ENCODE data around the gene AXL.
A peak's percentile ranks its signal among the peaks of the same experiment; 100 is the strongest.

AXL gene

GRCh38 chr19:41249707-41250423 is 30.8 kb downstream of the AXL start:
- no peak for TF ChIP-seq CTCF (IDR thresholded peaks at IDR 0.05; ENCODE audit: low read depth, low read length, missing control alignments)
- no peak for DNase-seq (ENCODE audit: extremely low read depth, low read depth)
- no peak overlapping the region for H3K4me3 ChIP-seq (replicated peaks; ENCODE audit: low read depth, low read length)

- no peak for TF ChIP-seq CTCF (IDR thresholded peaks at IDR 0.05; ENCODE audit: low read depth, low read length, missing control alignments)
- H3K4me3 ChIP-seq (replicated peaks; ENCODE audit: low read depth, low read length) = no peak overlapping the region
- no peak for DNase-seq (ENCODE audit: extremely low read depth, low read depth)
Measured at GRCh38 chr19:41253660-41254059, 34.6 kb downstream of the AXL start.

- H3K4me3 ChIP-seq (replicated peaks; ENCODE audit: low read depth, low read length) = no peak overlapping the region
- TF ChIP-seq CTCF (IDR thresholded peaks at IDR 0.05; ENCODE audit: low read depth, low read length, missing control alignments) = no peak
- no peak for DNase-seq (ENCODE audit: extremely low read depth, low read depth)
Measured at GRCh38 chr19:41255171-41255570, 36.1 kb downstream of the AXL start.

GRCh38 chr19:41261474-41262190 is 42.6 kb downstream of the AXL start:
- peak overlapping the region; percentile 71 for H3K4me3 ChIP-seq (replicated peaks; ENCODE audit: low read depth, low read length)
- DNase-seq (ENCODE audit: extremely low read depth, low read depth) = peak; percentile 14
- no peak for TF ChIP-seq CTCF (IDR thresholded peaks at IDR 0.05; ENCODE audit: low read depth, low read length, missing control alignments)

- DNase-seq (ENCODE audit: extremely low read depth, low read depth) = peak; percentile 20
- peak overlapping the region; percentile 71 for H3K4me3 ChIP-seq (replicated peaks; ENCODE audit: low read depth, low read length)
- TF ChIP-seq CTCF (IDR thresholded peaks at IDR 0.05; ENCODE audit: low read depth, low read length, missing control alignments) = no peak
Measured at GRCh38 chr19:41263042-41263849, 44.2 kb downstream of the AXL start.

- DNase-seq (ENCODE audit: extremely low read depth, low read depth) = peak; percentile 100
- H3K4me3 ChIP-seq (replicated peaks; ENCODE audit: low read depth, low read length) = peak within 1 kb of the TSS; percentile 87
- TF ChIP-seq CTCF (IDR thresholded peaks at IDR 0.05; ENCODE audit: low read depth, low read length, missing control alignments) = no peak
Measured at GRCh38 chr19:41263850-41264580, 45.0 kb downstream of the AXL start, which contains the start of gene HNRNPUL1. HNRNPUL1 (plus strand) TSS chr19:41264372; CDS start chr19:41264504, 132 bp downstream.
